Upper lobe of left lung (tissue), 4 donors: Measurements from ENCODE around the gene MIX23.

Source experiments
- CTCF ChIP-seq, 6 experiments: fragments of 450-650 bp in 4 of 6; fragments of 200-600 bp in 2 of 6; sonication (generic) in 2 of 6; IDR thresholded peaks; one replicate each; pipeline ENCODE4 v1.5.1; 2016 to 2019; ENCODE audit warnings: antibody characterized with exemption in 6 of 6
- EP300 ChIP-seq, 4 donors: sonication (generic); formaldehyde crosslinking; IDR thresholded peaks; one replicate each; pipeline ENCODE4 v1.5.1; 2017; ENCODE audit warnings: antibody characterized with exemption in 4 of 4, control low read depth in 2 of 4
- POLR2A ChIP-seq, 4 donors: fragments of 450-650 bp; IDR thresholded peaks; one replicate each; pipeline ENCODE4 v1.5.1; 2016 to 2017; ENCODE audit warnings: antibody characterized with exemption in 4 of 4, mild to moderate bottlenecking in 2 of 4

DNA sequence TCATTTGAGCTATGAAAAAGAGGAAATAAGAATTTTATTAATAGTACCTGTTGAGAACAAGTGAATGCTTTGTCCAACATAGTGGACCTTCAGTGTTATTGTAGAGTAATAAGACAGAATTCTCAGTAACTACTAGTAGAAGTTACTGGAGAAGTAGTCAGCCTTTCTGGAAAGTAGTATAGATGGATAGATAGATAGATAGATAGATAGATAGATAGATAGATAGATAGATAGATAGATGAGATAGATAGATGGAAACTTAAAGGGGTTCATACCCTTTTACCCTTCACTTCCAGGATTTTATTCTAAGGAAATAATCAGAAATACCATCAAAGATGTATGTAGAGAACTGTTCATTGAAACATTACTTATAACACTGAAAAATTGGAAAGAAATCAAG, 6.2 kb upstream of the MIX23 start:
- TF ChIP-seq CTCF (IDR thresholded peaks at IDR 0.05) = no peak
- TF ChIP-seq POLR2A (IDR thresholded peaks at IDR 0.05) = no peak
- TF ChIP-seq EP300 (IDR thresholded peaks at IDR 0.05) = no peak
